Endometrial microvascular endothelial cells (primary cell): ENCODE data around the gene C19orf38. TPM values are rescaled to one million over a fixed set of nuclear protein-coding genes. Genes with fewer than 3 reads are reported as not detected.
"Not testable (repeated sequence)": the region's sequence is repeated elsewhere in the genome, so short reads cannot be mapped to it uniquely, and the experiment has no call there.

Experiments
- in situ Hi-C: cut with HindIII; loops from 2 replicates; pipeline ENCODE4 v1.10.0; 2017; ENCODE audit warnings: low sequenced_read_pairs, low pct_unique_long_range_greater_than_20kb; ENCODE audit errors: inconsistent ontology term
- total RNA-seq: library from RNA; depleted of rRNA; stranded (reverse); fragments of >200 nt; gene quantifications from one replicate; pipeline ENCODE4 v1.2.3, GENCODE V29; 2015; ENCODE audit errors: inconsistent ontology term

The C19orf38 gene
- total RNA-seq, 1 donor from 2014 or later = not detected

- in situ Hi-C loops = no loop called here
These were observed 8.8 kb upstream of the C19orf38 start for GRCh38 chr19:10839114-10840050.

- in situ Hi-C loops = no loop called here
These were observed 5.4 kb upstream of the C19orf38 start for GRCh38 chr19:10842788-10843187.

- in situ Hi-C loops = no loop called here
These were observed 1.6 kb upstream of the C19orf38 start for GRCh38 chr19:10846500-10847202.

- in situ Hi-C loops = no loop called here
These were observed 2.4 kb downstream of the C19orf38 start for GRCh38 chr19:10850631-10851030.

GRCh38 chr19:10852098-10852800 is 4.0 kb downstream of the C19orf38 start:
- in situ Hi-C loops = no loop called here

GRCh38 chr19:10852941-10853340 is 4.7 kb downstream of the C19orf38 start:
- in situ Hi-C loops = no loop called here

- in situ Hi-C loops = no loop called here
These were observed 6.3 kb downstream of the C19orf38 start for GRCh38 chr19:10854350-10855089.

GRCh38 chr19:10855879-10856522 is 7.8 kb downstream of the C19orf38 start:
- in situ Hi-C loops = no loop called here

GRCh38 chr19:10856899-10857298 is 8.7 kb downstream of the C19orf38 start:
- in situ Hi-C loops = not testable (repeated sequence)

GRCh38 chr19:10858204-10858828 is 10.1 kb downstream of the C19orf38 start:
- in situ Hi-C loops = no loop called here

- in situ Hi-C loops = no loop called here
These were observed 13.0 kb downstream of the C19orf38 start for GRCh38 chr19:10861103-10861651.

- in situ Hi-C loops = no loop called here
These were observed 14.4 kb downstream of the C19orf38 start for GRCh38 chr19:10862561-10863106.

GRCh38 chr19:10863107-10863717 is 15.0 kb downstream of the C19orf38 start:
- in situ Hi-C loops = no loop called here

- in situ Hi-C loops = no loop called here
These were observed 16.3 kb downstream of the C19orf38 start for GRCh38 chr19:10864538-10864899.

- in situ Hi-C loops = no loop called here
These were observed 18.3 kb downstream of the C19orf38 start for GRCh38 chr19:10866495-10866894.

GRCh38 chr19:10868872-10869547 is 20.8 kb downstream of the C19orf38 start:
- in situ Hi-C loops = no loop called here
